ENCODE data around the gene RPUSD3. TPM values are rescaled to one million over a fixed set of nuclear protein-coding genes. Genes with fewer than 3 reads are reported as not detected.
A peak's percentile ranks its signal among the peaks of the same experiment; 100 is the strongest.

Gene RPUSD3
- total RNA-seq, 4 donors from 2014 or later = 44.4 to 57.1 (median 50.7) TPM

- H3K4me3 ChIP-seq (ENCODE audit: low read depth, poor library complexity, severe bottlenecking) = no peak overlapping the region
- intact Hi-C loops (cut with DNase I; ENCODE audit: low total_unique reads) = no loop called here
- WGBS, 2 donors = 95 to 97% methylated on average over 6 to 7 of the region's 7 CpGs
- no peak for TF ChIP-seq POLR2A (IDR thresholded peaks at IDR 0.05)
- TF ChIP-seq CTCF (IDR thresholded peaks at IDR 0.05) = no peak
- no peak for DNase-seq (ENCODE audit: low spot score in 2 of 2)
Measured at GRCh38 chr3:9818666-9819335, 25.0 kb downstream of the RPUSD3 start.

GRCh38 chr3:9817436-9817835, 26.4 kb downstream of the RPUSD3 start:
- intact Hi-C loops (cut with DNase I; ENCODE audit: low total_unique reads) = no loop called here
- DNase-seq (ENCODE audit: low spot score in 2 of 2) = no peak
- no peak overlapping the region for H3K4me3 ChIP-seq (ENCODE audit: low read depth, poor library complexity, severe bottlenecking)
- TF ChIP-seq POLR2A (IDR thresholded peaks at IDR 0.05) (no peak), CTCF (IDR thresholded peaks at IDR 0.05) (no peak)
- 65 to 83% methylated on average over 6 of the region's 6 CpGs for WGBS, 2 donors

- TF ChIP-seq POLR2A (IDR thresholded peaks at IDR 0.05) = no peak
- no peak for TF ChIP-seq CTCF (IDR thresholded peaks at IDR 0.05)
- WGBS, 2 donors = 89 to 93% methylated on average over 9 of the region's 9 CpGs
- no peak for DNase-seq (ENCODE audit: low spot score in 2 of 2)
- no peak overlapping the region for H3K4me3 ChIP-seq (ENCODE audit: low read depth, poor library complexity, severe bottlenecking)
- intact Hi-C loops (cut with DNase I; ENCODE audit: low total_unique reads) = no loop called here
Measured at GRCh38 chr3:9815986-9816385, 27.8 kb downstream of the RPUSD3 start.

DNA sequence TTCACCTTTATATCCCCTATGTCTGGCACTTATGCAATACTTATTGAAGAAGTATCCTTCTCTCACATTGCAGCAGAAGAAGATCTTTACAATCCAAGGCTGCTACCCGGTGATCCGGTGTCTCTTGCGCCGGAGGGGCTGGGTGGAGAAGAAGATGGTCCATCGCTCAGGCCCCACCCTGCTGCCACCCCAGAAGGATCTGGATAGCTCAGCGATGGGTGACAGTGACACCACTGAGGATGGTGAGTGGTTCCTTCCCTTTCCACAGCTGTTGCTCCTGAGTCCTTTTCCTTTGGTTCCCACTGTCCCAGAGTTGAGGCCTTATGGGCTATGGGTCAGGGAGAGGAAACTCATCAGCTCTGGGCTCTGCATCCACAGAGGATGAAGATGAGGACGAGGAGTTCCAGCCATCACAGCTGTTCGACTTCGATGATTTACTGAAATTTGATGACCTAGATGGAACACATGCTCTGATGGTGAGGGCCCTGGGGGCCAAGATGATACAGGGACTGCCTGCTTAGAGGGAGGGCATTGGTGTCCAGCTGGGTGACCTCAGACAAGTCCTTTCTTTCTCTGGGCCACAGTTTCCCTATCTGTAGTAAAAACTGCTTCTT, 30.8 kb downstream of the RPUSD3 start:
- no peak overlapping the region for H3K4me3 ChIP-seq (ENCODE audit: low read depth, poor library complexity, severe bottlenecking)
- peak in 1 of 2 donors; percentile 73 for DNase-seq (ENCODE audit: low spot score in 2 of 2)
- 89 to 95% methylated on average over 9 of the region's 9 CpGs for WGBS, 2 donors
- no peak for TF ChIP-seq CTCF (IDR thresholded peaks at IDR 0.05)
- no peak for TF ChIP-seq POLR2A (IDR thresholded peaks at IDR 0.05)
- intact Hi-C loops (cut with DNase I; ENCODE audit: low total_unique reads) = no loop called here

GRCh38 chr3:9810846-9811245, 33.0 kb downstream of the RPUSD3 start:
- TF ChIP-seq POLR2A (IDR thresholded peaks at IDR 0.05) (no peak), CTCF (IDR thresholded peaks at IDR 0.05) (no peak)
- 24 to 25% methylated on average over 10 of the region's 10 CpGs for WGBS, 2 donors
- peak overlapping the region; percentile 48 for H3K4me3 ChIP-seq (ENCODE audit: low read depth, poor library complexity, severe bottlenecking)
- DNase-seq (ENCODE audit: low spot score in 2 of 2) = no peak
- intact Hi-C loops (cut with DNase I; ENCODE audit: low total_unique reads) = no loop called here

DNA sequence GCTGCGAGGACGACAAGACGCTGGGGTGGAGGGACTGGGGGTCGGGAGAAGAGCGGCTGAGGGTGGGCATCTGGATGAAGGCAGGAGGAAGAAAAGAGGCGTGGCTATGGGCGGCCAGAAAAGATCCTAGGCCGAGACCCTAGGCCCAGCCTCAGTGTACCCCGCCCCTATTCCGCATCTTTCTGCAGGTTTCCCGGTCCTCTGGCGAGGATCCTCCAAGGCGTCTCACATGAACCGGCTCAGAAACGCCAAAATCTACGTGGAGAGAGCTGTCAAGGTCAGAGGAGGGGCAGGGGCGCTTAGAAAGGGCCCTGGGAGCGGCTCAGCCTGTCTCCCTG, 33.4 kb downstream of the RPUSD3 start:
- WGBS, 2 donors = 0 to 3% methylated on average over 17 of the region's 18 CpGs
- peak overlapping the region; percentile 48 for H3K4me3 ChIP-seq (ENCODE audit: low read depth, poor library complexity, severe bottlenecking)
- intact Hi-C loops (cut with DNase I; ENCODE audit: low total_unique reads) = no loop called here
- no peak for DNase-seq (ENCODE audit: low spot score in 2 of 2)
- no peak for TF ChIP-seq POLR2A (IDR thresholded peaks at IDR 0.05)
- no peak for TF ChIP-seq CTCF (IDR thresholded peaks at IDR 0.05)

All from lower leg skin (tissue), 4 donors.